HG02678 (cell line): ENCODE measurements around the gene ZDHHC14.

Source experiments
- ATAC-seq: cut with Tn5 transposase; IDR thresholded peaks from one replicate; pipeline ENCODE4 v1.9.1; 2021; ENCODE audit warnings: mild to moderate bottlenecking, moderate library complexity; ENCODE audit not compliant: unreplicated experiment

Gene ZDHHC14

GRCh38 chr6:157653521-157653920, 272.5 kb downstream of the ZDHHC14 start:
- no peak for ATAC-seq

- ATAC-seq, result no peak
These were observed 274.1 kb downstream of the ZDHHC14 start for GRCh38 chr6:157655139-157655538.

GRCh38 chr6:157656437-157656997, 275.5 kb downstream of the ZDHHC14 start:
- no peak for ATAC-seq

GRCh38 chr6:157657754-157658153, 276.8 kb downstream of the ZDHHC14 start:
- ATAC-seq, result no peak

- no peak for ATAC-seq
These were observed 277.3 kb downstream of the ZDHHC14 start for GRCh38 chr6:157658301-157658700.

GRCh38 chr6:157659536-157660271, 278.7 kb downstream of the ZDHHC14 start:
- no peak for ATAC-seq

GRCh38 chr6:157660414-157660813, 279.4 kb downstream of the ZDHHC14 start:
- no peak for ATAC-seq

- no peak for ATAC-seq
These were observed 280.7 kb downstream of the ZDHHC14 start for GRCh38 chr6:157661652-157662051.

GRCh38 chr6:157663261-157663660, 282.3 kb downstream of the ZDHHC14 start:
- ATAC-seq, result no peak

GRCh38 chr6:157665180-157665579, 284.2 kb downstream of the ZDHHC14 start:
- ATAC-seq, result no peak

- ATAC-seq, result no peak
These were observed 285.7 kb downstream of the ZDHHC14 start for GRCh38 chr6:157666729-157667128.

GRCh38 chr6:157667211-157668008, 286.4 kb downstream of the ZDHHC14 start:
- ATAC-seq, result no peak

- ATAC-seq, result no peak
These were observed 287.0 kb downstream of the ZDHHC14 start for GRCh38 chr6:157668009-157668401.

GRCh38 chr6:157668713-157669112, 287.7 kb downstream of the ZDHHC14 start:
- no peak for ATAC-seq

- no peak for ATAC-seq
These were observed 288.3 kb downstream of the ZDHHC14 start for GRCh38 chr6:157669323-157669722.

GRCh38 chr6:157669747-157670216, 288.8 kb downstream of the ZDHHC14 start:
- ATAC-seq, result no peak

- ATAC-seq, result no peak
These were observed 289.6 kb downstream of the ZDHHC14 start for GRCh38 chr6:157670466-157671186.

- no peak for ATAC-seq
These were observed 291.9 kb downstream of the ZDHHC14 start for GRCh38 chr6:157672726-157673412.

- ATAC-seq, result no peak
These were observed 292.6 kb downstream of the ZDHHC14 start for GRCh38 chr6:157673596-157673995.

GRCh38 chr6:157674061-157674460, 293.1 kb downstream of the ZDHHC14 start:
- no peak for ATAC-seq

- ATAC-seq, result no peak
These were observed 294.8 kb downstream of the ZDHHC14 start for GRCh38 chr6:157675831-157676230.
